Measurements from ENCODE around the gene ULK1.
A peak's percentile ranks its signal among the peaks of the same experiment; 100 is the strongest.

ULK1 gene

DNA sequence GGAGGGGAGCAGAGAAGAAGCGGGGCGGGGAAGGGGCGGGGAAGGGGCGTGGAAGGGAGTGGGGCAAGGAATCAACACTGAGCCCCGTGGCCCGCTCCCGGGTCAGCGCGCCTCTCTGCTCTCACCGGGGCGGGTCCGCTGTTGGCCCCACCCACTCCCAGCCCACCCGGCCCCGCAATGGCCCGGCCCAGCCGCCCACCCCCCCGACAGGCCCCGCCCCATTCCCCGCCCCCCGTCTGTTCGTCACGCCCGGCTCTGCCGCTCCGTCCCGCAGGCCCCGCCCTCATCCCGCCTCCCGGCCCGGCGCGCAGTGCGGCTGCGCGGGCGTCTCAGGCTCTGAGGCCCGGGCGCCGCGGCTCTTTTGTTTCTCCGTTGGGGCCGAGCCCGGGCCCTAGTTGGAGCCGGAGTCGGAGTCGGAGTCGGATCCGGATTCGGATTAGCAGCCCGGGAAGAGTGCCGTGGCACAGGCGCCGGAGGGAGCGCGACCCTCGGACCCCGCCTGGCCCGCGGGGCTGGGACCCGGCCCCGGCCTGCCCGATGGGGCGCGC is at the start of gene ULK1:
Gene ULK1, plus strand, starts transcription at position 310 of the 548 bp plus-strand sequence. CDS start 380 bp downstream, outside the sequence.
- DNase-seq (ENCODE audit: low spot score): peak; percentile 95

DNA sequence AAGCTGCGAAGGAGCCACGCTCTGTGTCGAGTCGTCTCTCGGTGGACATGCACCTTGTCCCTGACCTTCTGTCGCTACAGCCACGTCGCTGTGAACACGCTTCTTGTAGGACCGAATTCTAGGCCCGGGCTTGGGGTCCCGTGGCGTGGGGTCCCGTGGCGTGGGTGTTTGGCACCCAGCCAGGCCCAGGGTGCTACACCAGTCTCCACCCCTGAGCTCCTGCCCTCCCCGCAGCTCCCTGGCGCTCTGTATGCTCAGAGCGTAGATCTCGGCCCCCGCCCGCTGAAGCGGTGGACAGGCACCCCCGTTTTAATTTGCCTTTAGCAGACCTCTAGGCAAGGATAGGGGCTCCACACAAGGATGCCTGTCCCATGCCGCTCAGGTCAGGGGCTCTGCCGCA is 49.8 kb upstream of the ULK1 start:
- DNase-seq (ENCODE audit: low spot score): no peak

DNA sequence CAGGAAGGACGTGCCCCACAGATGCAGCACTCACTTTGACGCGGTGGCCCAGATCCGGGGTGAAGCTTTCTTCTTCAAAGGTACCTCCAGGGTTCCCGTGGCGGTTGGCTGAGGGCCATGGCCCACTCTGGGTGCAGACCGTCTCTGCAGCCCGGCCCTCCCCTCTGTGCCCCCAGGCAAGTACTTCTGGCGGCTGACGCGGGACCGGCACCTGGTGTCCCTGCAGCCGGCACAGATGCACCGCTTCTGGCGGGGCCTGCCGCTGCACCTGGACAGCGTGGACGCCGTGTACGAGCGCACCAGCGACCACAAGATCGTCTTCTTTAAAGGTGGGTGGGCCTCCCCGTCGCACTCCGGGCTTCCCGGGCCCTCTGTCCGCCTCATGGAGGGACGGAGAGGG is 49.3 kb upstream of the ULK1 start:
- DNase-seq (ENCODE audit: low spot score): no peak

- DNase-seq (ENCODE audit: low spot score): no peak
Observed at GRCh38 chr12:131847456-131847855, 47.0 kb upstream of the ULK1 start.

- no peak for DNase-seq (ENCODE audit: low spot score)
Observed at GRCh38 chr12:131848753-131849152, 45.7 kb upstream of the ULK1 start.

- DNase-seq (ENCODE audit: low spot score): no peak
Observed at GRCh38 chr12:131849700-131850553, 44.5 kb upstream of the ULK1 start.

DNA sequence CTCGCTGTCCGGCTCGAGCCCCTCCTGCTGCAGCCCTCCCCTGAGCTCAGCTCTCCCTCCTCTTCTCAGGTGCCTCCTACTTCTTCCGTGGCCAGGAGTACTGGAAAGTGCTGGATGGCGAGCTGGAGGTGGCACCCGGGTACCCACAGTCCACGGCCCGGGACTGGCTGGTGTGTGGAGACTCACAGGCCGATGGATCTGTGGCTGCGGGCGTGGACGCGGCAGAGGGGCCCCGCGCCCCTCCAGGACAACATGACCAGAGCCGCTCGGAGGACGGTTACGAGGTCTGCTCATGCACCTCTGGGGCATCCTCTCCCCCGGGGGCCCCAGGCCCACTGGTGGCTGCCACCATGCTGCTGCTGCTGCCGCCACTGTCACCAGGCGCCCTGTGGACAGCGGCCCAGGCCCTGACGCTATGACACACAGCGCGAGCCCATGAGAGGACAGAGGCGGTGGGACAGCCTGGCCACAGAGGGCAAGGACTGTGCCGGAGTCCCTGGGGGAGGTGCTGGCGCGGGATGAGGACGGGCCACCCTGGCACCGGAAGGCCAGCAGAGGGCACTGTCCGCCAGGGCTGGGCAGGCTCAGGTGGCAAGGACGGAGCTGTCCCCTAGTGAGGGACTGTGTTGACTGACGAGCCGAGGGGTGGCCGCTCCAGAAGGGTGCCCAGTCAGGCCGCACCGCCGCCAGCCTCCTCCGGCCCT is 43.4 kb upstream of the ULK1 start:
- DNase-seq (ENCODE audit: low spot score): no peak

GRCh38 chr12:131851741-131852550 is 42.5 kb upstream of the ULK1 start:
- no peak for DNase-seq (ENCODE audit: low spot score)

GRCh38 chr12:131852551-131853299 is 41.7 kb upstream of the ULK1 start:
- no peak for DNase-seq (ENCODE audit: low spot score)

DNA sequence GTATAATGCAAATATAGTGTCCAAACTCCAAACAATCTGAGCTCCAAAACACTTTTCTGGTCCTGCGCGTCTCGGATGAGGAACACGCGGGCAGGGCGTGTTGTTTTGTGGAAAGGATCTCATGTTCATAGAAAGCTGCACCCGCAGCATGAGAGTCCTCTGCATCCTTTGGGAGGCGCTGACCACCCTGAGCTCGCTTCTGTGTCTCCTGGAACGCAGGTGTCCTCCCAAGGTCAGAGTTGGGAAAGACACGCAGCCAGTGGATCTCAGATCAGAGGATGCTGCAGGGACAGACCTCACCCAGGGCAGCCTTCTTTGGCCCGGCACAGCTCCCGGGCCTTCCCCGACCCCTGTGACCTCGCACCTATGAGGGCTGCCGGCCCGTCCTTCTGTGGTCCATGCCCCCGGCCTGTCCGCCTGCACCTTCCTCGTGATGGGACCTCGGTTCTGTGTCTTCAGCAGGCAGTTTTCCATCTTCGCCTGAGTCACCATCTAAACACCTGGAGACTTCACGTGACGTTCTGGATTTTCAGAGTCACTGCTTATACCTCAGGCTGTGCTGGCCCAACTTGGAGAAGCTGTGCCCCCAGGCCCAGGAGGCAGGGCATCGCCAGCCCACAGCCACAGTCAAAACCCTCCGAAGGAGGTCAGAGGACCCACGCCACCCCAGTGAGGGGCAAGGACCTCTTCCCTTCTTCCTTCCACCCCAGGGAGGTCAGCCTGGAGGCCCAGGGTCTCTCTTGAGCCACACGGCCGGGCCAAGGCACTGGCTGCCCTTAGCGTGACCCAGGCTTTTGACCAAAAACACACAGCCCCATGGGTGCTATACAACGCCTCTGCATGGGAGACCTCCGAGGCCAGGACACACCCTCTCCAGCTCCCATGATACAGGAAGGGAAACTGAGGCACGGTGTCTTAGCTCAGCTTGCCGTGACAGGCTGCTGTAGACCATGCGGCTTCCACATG is 40.3 kb upstream of the ULK1 start:
- no peak for DNase-seq (ENCODE audit: low spot score)

GRCh38 chr12:131854861-131855476 is 39.5 kb upstream of the ULK1 start:
- DNase-seq (ENCODE audit: low spot score): no peak

- no peak for DNase-seq (ENCODE audit: low spot score)
Observed at GRCh38 chr12:131855521-131856142, 38.8 kb upstream of the ULK1 start.

GRCh38 chr12:131856366-131857097 is 37.9 kb upstream of the ULK1 start:
- no peak for DNase-seq (ENCODE audit: low spot score)

DNA sequence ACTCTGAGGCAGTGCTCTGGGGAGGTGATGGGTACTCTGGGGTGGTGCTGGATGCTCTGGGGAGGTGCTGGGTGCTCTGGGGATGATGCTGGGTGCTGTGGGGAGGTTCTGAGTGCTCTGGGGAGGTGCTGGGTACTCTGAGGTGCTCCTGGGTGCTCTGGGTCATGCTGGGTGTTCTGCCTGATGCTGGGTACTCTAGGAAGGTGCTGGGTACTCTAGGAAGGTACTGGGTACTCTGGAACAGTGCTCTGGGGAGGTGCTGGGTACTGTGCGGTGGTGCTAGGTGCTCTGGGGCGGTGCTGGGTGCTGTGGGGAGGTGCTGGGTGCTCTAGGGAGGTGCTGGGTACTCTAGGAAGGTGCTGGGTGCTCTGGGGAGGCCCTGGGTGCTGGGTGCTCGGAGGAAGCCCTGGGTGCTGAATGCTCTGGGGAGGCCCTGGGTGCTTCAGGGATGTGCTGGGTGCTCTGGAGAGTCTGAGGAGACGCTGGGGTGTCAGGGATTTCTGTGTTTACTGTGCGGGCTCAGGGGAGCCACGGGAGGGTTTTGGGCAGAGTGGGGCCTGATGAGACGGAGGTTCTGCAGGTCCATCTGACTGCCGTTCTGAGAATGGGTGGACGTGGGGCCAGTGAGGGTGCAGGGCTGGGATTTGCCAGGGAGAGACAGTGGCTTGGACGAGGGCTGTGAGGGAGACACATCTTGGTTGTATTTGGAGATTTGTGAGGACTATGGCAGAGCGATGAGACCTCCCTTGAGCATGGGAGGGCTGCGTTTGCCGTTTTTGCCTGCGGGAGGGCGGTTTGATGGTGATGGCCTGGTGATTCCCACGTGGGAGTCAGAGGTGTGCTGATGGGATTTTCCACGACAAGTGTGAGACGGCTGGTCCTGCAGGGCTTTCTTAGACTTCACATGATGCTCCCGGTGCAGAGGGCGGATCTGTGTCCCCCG is 36.2 kb upstream of the ULK1 start:
- no peak for DNase-seq (ENCODE audit: low spot score)

DNA sequence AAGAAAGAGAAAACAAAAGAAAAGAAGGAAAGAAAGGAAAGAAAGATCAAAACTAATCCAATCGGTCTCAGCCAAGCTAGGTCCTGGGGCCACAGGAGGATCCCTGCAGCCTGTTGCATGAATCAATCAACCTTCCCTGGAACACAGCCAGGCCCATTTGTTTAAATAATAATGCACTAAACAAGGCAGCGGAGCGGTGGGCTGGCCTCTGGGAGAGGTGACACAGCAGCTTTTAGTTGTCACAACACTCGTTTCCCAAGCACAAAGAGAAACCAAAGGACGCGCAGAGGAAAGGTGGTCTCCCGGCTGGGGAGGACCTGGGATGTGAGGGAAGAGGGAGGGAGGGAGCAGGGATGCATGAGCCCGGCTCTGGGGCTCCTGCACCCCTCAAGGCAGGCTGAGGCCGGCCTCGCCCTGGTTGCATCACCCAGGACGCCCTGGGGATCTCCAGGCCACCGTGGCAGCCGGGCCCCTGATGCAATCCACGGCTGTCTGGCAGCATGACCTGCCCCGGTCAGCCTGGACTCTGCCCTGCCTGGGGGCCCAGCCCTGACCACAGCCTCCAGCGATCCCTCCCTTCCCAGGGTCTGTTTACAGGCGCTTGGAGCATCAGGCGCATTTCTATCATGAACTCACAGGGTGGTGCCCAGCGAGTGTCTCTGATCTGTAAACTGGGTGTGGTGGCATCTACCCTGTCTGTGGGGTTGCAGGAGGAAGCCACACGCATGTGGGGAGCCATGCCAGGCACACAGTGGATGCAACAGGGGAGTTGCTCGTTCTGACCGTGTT is 33.8 kb upstream of the ULK1 start:
- no peak for DNase-seq (ENCODE audit: low spot score)

- DNase-seq (ENCODE audit: low spot score): no peak
Observed at GRCh38 chr12:131861261-131862083, 33.0 kb upstream of the ULK1 start.

Measured in left forelimb (tissue), 1 donor.